ENCODE measurements around the gene NRN1.

The NRN1 gene

DNA sequence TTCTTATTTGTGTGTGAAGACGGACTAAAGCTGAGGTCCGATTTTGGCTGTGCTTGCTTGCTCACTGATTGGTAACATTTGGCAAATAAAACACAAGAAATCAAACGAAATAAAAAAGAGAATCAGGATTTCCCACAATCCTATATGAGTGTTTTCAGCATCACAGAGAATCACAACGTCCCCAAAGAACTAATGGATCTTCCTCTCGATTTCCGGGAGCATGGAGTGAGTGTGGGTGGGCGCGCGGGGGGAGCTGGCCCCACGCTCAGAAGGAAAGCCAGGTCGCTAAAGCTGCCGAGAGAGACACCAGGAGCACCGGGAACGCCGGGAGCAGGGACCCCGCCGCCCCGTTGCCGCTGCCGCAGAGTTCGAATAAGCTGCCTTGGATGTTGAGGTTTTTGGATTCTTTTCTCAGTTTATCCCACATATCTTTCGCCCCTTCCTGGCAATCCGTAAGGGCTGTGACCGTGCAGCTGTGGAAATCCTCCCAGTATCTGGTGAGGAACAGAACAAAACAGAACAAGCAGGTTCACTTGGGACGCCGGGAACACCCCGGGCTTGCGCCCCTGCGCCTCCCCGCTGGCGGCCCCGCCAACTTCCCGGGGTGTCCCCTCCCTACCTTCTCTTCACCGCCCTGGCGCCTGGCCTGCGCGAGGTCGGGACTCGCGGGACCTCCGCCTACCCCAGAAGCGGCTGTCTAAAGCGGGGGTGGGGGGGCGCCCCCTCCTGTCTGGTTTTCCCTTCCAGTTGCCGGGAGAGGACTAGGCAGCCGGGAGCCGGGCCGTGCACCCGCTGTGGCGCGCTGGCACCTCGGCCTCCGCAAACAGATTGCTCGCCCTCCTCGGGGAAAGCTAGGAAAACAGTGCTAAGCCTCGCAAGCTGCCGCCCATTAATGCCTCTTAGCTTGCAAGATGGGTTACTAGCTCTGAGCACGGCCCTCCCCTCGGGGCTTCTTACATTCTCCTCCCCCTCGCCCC, 7.7 kb downstream of the NRN1 start:
- Histone ChIP-seq H3K23ac (ENCODE audit: low read length in 2 of 2) (no peak overlapping the region), H2AFZ (ENCODE audit: low read depth, low read length) (no peak overlapping the region), H3K14ac (ENCODE audit: low read length in 2 of 2) (no peak overlapping the region), H3K4ac (ENCODE audit: low read depth in 1 of 2, low read length in 2 of 2) (no peak overlapping the region), H3K27ac (ENCODE audit: low read length, poor library complexity, severe bottlenecking) (no peak overlapping the region), H3K4me2 (ENCODE audit: low read length, poor library complexity, severe bottlenecking) (peak overlapping the region; percentile 23), H3K18ac (ENCODE audit: low read depth in 1 of 2, low read length in 2 of 2) (no peak overlapping the region), H3K4me3 (ENCODE audit: insufficient read depth in 1 of 2, low read depth in 1 of 2, low read length in 2 of 2) (peak overlapping the region in 1 of 2 experiments; percentile 77), H3K79me1 (replicated peaks; ENCODE audit: low read length, poor library complexity, severe bottlenecking) (no peaks in the 10 kb centered on the region), H2AK5ac (ENCODE audit: low read length, severe bottlenecking) (no peak overlapping the region), H4K8ac (ENCODE audit: low read length) (no peak overlapping the region), H3K9ac (ENCODE audit: low read length) (peak overlapping the region; percentile 86), H3K27me3 (ENCODE audit: control insufficient read depth in 1 of 2, insufficient read depth in 1 of 2, low read length in 2 of 2) (peaks cover 51 to 100% of the 10 kb centered on the region in 2 experiments), H3K4me1 (ENCODE audit: control insufficient read depth, insufficient read depth, low read depth, low read length) (peaks cover 33% of the 10 kb centered on the region), H2BK5ac (ENCODE audit: low read depth, low read length, poor library complexity, severe bottlenecking) (no peak overlapping the region), H2BK15ac (ENCODE audit: low read depth, poor library complexity, severe bottlenecking) (no peak overlapping the region), H3K36me3 (ENCODE audit: control insufficient read depth in 1 of 2, insufficient read depth in 2 of 2, low read depth in 1 of 2, low read length in 2 of 2) (peaks cover 0 to 7% of the 10 kb centered on the region in 2 experiments), H2BK12ac (ENCODE audit: low read length in 2 of 2) (no peak overlapping the region), H4K91ac (ENCODE audit: low read length) (no peak overlapping the region), H2BK120ac (ENCODE audit: low read depth, low read length) (no peak overlapping the region), H3K9me3 (ENCODE audit: control insufficient read depth, low read length) (no peaks in the 10 kb centered on the region)
- WGBS = 3% methylated on average over 48 of the region's 60 CpGs
- no peak for DNase-seq

DNA sequence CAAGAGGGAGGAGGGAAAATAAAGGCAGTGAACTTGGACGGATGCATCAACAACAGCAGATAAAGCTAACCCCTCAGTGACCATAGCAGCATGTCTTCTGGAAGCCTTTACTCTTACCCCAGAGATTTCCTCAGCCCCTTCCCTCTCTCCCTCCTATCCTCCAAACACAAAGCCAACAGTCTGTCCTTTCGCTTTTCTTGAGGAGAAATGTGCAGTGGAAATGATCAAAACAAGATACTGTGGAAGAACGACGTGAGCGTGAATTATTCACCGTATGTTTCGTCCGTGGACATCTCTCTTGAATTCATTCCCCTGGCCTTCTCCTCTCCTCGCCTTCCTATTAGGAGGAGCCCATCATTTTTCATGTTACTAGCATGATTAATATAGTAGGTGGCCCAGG, 8.5 kb downstream of the NRN1 start:
- H3K4me1 ChIP-seq (ENCODE audit: control insufficient read depth, insufficient read depth, low read depth, low read length) = peaks cover 26% of the 10 kb centered on the region
- no peak overlapping the region for H3K18ac ChIP-seq (ENCODE audit: low read depth in 1 of 2, low read length in 2 of 2)
- H3K4me2 ChIP-seq (ENCODE audit: low read length, poor library complexity, severe bottlenecking) = no peak overlapping the region
- H3K79me1 ChIP-seq (replicated peaks; ENCODE audit: low read length, poor library complexity, severe bottlenecking) = no peaks in the 10 kb centered on the region
- H2BK12ac ChIP-seq (ENCODE audit: low read length in 2 of 2) = no peak overlapping the region
- no peak overlapping the region for H3K4ac ChIP-seq (ENCODE audit: low read depth in 1 of 2, low read length in 2 of 2)
- peaks cover 0 to 7% of the 10 kb centered on the region in 2 experiments for H3K36me3 ChIP-seq (ENCODE audit: control insufficient read depth in 1 of 2, insufficient read depth in 2 of 2, low read depth in 1 of 2, low read length in 2 of 2)
- no peak overlapping the region for H2AK5ac ChIP-seq (ENCODE audit: low read length, severe bottlenecking)
- DNase-seq = no peak
- peak overlapping the region in 1 of 2 experiments; percentile 77 for H3K4me3 ChIP-seq (ENCODE audit: insufficient read depth in 1 of 2, low read depth in 1 of 2, low read length in 2 of 2)
- H2BK120ac ChIP-seq (ENCODE audit: low read depth, low read length) = no peak overlapping the region
- H3K27ac ChIP-seq (ENCODE audit: low read length, poor library complexity, severe bottlenecking) = no peak overlapping the region
- 23% methylated on average over 7 of the region's 9 CpGs for WGBS
- no peak overlapping the region for H3K23ac ChIP-seq (ENCODE audit: low read length in 2 of 2)
- no peak overlapping the region for H4K8ac ChIP-seq (ENCODE audit: low read length)
- no peak overlapping the region for H2AFZ ChIP-seq (ENCODE audit: low read depth, low read length)
- no peak overlapping the region for H3K14ac ChIP-seq (ENCODE audit: low read length in 2 of 2)
- no peak overlapping the region for H2BK15ac ChIP-seq (ENCODE audit: low read depth, poor library complexity, severe bottlenecking)
- H3K9me3 ChIP-seq (ENCODE audit: control insufficient read depth, low read length) = no peaks in the 10 kb centered on the region
- H3K9ac ChIP-seq (ENCODE audit: low read length) = peak overlapping the region; percentile 86
- H3K27me3 ChIP-seq (ENCODE audit: control insufficient read depth in 1 of 2, insufficient read depth in 1 of 2, low read length in 2 of 2) = peaks cover 52 to 93% of the 10 kb centered on the region in 2 experiments
- H2BK5ac ChIP-seq (ENCODE audit: low read depth, low read length, poor library complexity, severe bottlenecking) = no peak overlapping the region
- no peak overlapping the region for H4K91ac ChIP-seq (ENCODE audit: low read length)

DNA sequence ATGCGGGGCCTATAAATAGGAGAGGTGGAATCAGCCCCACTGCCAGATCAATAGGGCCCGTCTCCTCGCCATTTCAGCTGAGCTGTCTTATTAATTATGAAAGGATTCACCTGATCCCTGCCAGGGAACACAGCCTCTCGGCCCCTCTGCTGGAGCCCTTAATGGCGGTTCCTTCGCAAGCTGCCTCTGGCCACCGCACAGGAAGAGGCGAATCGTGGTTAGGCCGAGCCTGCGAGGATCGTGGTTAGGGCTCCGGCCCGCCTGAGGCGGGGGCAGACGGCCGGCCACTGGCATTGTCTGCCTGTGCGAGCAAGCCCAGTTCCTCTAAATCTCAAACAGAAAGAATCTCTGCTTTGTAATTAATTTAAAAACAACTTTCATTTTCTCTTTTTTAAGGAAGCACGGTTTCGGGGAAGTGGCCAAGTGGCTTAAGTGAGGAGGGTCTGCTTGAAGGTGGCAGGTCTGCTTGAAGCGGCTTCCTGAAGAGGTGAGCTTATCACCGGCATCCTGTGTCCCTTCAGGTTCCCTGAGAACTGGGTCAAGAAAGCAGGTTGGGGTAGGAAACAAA, 9.2 kb downstream of the NRN1 start:
- peak overlapping the region; percentile 96 for H3K4me2 ChIP-seq (ENCODE audit: low read length, poor library complexity, severe bottlenecking)
- no peak for DNase-seq
- no peak overlapping the region for H3K14ac ChIP-seq (ENCODE audit: low read length in 2 of 2)
- H3K9me3 ChIP-seq (ENCODE audit: control insufficient read depth, low read length) = no peaks in the 10 kb centered on the region
- H2BK5ac ChIP-seq (ENCODE audit: low read depth, low read length, poor library complexity, severe bottlenecking) = no peak overlapping the region
- no peak overlapping the region for H4K91ac ChIP-seq (ENCODE audit: low read length)
- no peak overlapping the region for H2BK120ac ChIP-seq (ENCODE audit: low read depth, low read length)
- WGBS = 8% methylated on average over 18 of the region's 22 CpGs
- no peak overlapping the region for H3K18ac ChIP-seq (ENCODE audit: low read depth in 1 of 2, low read length in 2 of 2)
- H3K4me3 ChIP-seq (ENCODE audit: insufficient read depth in 1 of 2, low read depth in 1 of 2, low read length in 2 of 2) = peak overlapping the region in 1 of 2 experiments; percentile 77
- no peak overlapping the region for H2AK5ac ChIP-seq (ENCODE audit: low read length, severe bottlenecking)
- peaks cover 52 to 85% of the 10 kb centered on the region in 2 experiments for H3K27me3 ChIP-seq (ENCODE audit: control insufficient read depth in 1 of 2, insufficient read depth in 1 of 2, low read length in 2 of 2)
- no peak overlapping the region for H2BK15ac ChIP-seq (ENCODE audit: low read depth, poor library complexity, severe bottlenecking)
- no peak overlapping the region for H2AFZ ChIP-seq (ENCODE audit: low read depth, low read length)
- H3K79me1 ChIP-seq (replicated peaks; ENCODE audit: low read length, poor library complexity, severe bottlenecking) = no peaks in the 10 kb centered on the region
- H2BK12ac ChIP-seq (ENCODE audit: low read length in 2 of 2) = no peak overlapping the region
- H3K23ac ChIP-seq (ENCODE audit: low read length in 2 of 2) = peak overlapping the region in 1 of 2 experiments; percentile 11
- no peak overlapping the region for H3K4ac ChIP-seq (ENCODE audit: low read depth in 1 of 2, low read length in 2 of 2)
- H3K9ac ChIP-seq (ENCODE audit: low read length) = peak overlapping the region; percentile 86
- no peak overlapping the region for H4K8ac ChIP-seq (ENCODE audit: low read length)
- H3K27ac ChIP-seq (ENCODE audit: low read length, poor library complexity, severe bottlenecking) = no peak overlapping the region
- H3K36me3 ChIP-seq (ENCODE audit: control insufficient read depth in 1 of 2, insufficient read depth in 2 of 2, low read depth in 1 of 2, low read length in 2 of 2) = peaks cover 0 to 7% of the 10 kb centered on the region in 2 experiments
- H3K4me1 ChIP-seq (ENCODE audit: control insufficient read depth, insufficient read depth, low read depth, low read length) = peaks cover 21% of the 10 kb centered on the region
